GM21515 (cell line): ENCODE measurements around the gene SUMO4.

Experiments
- ATAC-seq: cut with Tn5 transposase; IDR thresholded peaks from one replicate; pipeline ENCODE4 v1.9.1; 2021; ENCODE audit not compliant: unreplicated experiment

Gene SUMO4

DNA sequence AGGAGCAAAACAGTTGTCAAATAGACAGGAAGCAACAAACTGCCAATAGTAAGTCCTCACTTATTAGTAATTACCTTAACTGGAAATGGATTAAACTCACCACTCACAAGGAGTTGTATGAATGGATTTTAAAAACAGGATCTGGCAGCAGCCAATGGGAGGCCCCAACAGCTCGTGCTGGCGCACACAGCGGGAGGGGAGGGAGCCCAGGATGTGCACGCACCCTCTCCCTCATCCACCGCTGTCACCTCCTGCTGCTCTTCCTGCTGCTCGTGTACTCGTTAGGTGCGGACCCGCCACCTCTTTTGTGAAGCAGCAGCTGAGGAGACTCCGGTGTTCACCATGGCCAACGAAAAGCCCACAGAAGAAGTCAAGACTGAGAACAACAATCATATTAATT is at the start of gene SUMO4:
TSS of gene SUMO4 (plus strand) at position 213 of the 400 bp plus-strand sequence. CDS start at position 343, 130 bp downstream.
- ATAC-seq, result no peak

DNA sequence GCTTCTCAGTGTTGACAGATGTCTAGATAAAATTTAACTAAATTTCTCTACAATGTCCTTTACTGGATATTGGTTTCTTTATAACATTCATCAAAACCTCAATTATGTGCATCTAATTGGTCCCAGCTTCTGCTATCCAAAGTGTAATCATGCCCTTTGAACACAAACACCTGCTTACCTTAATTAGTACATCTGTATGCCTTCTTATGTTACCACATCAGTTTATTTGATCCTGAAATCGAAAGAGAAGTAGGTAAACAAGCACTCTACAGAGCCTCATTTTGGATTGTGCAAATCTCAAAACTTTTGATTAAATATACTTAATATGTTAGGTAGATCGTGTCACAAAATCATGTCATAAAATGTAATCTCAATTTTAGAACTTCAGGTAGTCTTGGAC is 46.1 kb upstream of the SUMO4 start:
- ATAC-seq, result no peak

DNA sequence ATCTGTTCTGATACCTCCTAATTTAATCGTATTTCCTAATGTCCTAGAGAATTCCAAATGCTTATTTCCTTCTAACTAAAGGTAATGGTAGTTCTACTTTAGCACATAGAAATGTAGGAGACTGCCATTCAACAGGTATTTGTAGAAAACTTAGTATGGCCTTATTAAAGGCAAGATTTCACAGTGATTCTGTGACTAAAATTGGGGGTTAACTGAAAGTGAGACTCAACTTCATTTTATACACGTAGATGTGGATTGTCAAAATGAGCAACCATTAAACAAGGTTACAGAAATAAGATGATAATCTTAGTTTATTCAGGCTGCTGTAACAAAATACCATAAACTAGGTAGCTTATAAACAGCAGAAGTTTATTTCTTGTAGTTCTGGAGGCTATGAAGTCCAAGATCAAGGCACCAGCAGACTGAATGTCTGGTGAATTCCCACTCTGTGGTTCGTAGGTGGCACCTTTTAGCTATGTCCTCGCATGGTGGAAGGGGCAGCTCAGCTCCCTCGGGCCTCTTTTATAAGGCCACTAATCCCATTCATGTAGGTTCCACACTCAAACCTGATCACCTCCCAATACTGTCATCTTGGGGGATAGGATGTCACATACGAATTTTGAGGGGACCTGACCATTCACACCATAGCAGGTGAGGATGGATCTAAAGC is 43.8 kb upstream of the SUMO4 start:
- ATAC-seq, result no peak

DNA sequence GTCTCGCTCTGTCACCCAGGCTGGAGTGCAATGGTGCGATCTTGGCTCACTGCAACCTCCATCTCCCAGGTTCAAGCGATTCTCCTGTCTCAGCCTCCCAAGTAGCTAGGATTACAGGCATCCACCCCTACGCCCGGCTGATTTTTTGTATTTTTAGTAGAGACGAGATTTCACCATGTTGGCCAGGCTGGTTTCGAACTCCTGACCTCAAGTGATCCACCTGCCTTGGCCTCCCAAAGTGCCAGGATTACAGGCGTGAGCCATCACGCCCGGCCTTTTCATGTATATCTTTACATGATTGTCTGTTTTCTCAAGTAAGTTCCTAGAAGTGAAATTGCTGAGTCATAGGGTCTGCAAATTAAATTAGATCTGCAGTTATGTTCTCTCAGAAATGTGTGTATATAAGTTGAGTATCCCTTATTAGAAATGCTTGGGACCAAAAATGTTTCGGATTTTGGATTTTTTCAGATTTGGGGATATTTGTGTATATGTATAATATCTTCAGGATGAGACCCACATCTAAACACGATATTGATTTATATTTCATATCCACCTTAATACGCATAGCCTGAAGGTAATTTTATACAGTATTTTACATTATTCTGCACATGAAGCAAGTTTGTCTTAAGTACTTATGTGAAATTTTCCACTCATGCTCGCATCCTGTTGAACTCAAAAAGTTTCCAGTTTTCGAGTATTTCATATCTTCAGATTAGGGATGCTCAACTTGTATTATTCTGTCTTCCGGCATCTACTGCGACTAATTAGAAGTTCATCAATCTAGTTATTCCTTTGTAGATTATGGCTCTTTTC is 42.1 kb upstream of the SUMO4 start:
- no peak for ATAC-seq

DNA sequence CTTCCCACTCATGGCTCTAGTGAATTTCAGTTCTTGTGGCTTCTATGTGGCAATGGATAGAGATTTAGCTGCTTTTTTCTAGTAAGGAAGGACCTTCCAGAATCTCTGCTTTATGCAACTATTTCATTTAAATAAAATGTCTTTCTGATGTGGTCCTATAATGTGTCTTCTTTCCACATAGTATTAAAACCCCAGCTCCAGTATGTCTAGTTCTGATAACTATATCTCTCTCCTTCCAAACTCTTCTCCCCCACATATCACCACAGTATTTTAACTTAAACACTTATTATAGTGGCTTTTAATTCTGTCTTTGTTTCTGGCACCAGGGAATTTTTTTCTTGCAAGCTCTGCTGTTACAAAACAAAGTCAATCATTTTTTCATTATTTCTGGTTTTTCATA is 40.6 kb upstream of the SUMO4 start:
- ATAC-seq, result no peak

DNA sequence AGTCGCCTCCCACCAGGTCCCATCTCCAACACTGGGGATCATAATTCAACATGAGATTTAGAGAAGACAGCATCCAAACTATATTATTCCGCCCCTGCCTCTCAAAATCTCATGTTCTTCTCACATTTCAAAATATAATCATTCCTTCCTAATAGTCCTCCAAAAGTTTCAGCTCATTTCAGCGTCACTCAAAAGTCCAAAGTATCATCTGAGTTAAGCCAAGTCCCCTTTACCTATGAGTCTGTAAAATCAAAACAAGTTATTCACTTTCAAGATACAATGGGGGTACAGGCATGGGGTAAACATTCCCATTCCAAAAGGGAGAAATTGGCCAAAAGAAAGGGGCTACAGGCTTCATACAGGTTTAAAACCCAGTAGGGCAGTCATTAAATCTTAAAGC is 39.5 kb upstream of the SUMO4 start:
- no peak for ATAC-seq

DNA sequence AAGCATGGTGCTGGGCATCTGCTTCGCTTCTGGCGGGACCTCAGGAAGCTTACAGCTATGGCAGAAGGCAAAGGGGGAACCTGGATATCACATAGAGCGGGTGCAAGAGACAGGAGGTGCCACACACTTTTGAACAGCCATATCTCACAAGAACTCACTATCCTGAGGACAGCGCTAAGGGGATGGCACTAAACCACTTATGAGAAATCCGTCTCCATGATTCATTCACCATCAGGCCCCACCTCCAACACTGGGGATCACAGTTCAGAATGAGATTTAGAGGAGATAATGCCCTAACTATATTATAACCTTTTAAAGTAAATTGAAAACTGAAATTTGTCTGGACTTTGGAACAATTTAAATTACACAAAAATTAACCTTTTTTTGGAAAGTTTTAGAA is 37.8 kb upstream of the SUMO4 start:
- ATAC-seq, result no peak

DNA sequence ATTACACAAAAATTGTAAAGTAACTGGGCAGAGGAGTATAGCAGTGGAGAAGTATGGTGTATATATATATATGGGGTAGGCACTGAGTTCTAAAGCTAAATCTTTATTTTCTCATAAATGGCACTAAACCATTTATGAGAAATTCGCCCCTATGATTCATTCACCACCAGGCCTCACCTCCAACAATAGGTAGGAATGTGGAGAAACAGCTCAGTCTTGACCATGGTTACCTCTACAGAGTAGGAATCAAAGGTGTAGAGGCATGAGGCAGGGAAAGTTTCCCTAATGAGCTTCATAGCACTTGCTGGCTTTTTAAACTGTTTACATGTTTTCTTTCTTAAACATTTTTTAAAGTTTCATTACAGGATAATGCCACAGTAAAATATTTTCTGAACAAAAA is 36.9 kb upstream of the SUMO4 start:
- no peak for ATAC-seq

DNA sequence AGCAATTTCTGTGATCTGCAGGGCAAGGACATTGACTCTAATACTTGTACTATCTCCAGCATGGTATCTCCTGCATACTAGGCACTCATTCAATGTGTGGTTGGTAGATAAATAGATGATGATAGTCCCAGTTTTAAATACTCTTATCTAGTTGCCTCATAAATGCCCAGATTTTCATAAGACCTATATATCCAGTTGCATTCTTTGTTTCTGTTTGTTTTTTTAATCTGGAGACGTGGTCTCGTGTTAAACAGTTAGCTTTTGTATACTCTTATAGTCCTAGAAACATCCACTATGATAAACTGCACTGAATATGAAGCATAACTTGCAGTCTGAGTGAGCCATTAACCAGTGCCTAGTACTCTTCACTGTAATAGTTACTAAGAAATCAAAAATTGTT is 35.5 kb upstream of the SUMO4 start:
- no peak for ATAC-seq

DNA sequence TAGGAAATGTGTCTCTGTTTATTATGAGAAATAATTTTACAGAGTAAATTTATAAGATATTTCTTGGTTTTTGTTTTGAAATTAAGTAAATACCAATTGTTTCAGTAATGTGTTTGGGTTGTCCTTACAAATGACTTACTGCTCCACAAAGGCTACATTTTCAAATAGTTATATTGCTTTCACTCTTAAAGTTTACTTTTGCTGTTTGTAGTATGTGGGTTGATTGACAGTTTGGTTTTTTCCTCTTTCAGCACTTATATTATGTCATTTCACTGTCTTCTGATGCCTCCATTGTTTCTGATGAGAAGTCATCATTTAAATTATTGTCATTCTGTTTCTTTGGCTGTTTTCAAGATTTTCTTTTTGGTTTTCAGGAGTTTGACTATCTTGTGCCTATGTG is 34.9 kb upstream of the SUMO4 start:
- ATAC-seq, result no peak

DNA sequence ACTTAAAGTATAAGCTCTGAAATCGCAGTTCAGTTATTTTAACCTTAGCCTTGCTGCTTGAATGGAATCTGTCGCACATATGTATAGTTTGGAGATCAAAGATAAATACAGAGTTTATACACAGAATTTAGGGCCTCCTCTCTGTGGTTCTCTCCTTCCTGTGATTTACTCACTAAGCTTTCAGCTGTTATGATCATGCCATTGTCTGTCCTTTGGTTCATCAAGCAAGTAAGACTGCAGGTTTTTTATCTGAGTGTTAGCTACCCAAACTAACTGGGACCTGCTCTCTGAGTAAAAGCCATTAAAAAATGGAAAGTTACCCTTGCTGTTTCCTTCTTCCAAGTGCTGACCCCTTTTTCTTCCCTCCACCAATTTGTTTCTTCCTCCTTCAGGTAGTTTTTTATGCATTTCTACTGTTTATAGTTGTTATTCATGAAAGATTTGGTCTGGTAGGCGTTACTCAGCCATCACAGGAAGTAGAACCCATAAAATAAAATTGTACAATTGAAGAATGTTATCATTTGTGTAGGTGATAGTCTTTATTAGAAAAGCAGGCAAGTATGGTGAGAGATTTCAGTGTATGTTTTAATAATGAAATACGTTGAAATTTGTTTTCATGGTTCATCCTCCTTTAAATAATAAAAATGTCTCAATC is 33.7 kb upstream of the SUMO4 start:
- ATAC-seq, result no peak

DNA sequence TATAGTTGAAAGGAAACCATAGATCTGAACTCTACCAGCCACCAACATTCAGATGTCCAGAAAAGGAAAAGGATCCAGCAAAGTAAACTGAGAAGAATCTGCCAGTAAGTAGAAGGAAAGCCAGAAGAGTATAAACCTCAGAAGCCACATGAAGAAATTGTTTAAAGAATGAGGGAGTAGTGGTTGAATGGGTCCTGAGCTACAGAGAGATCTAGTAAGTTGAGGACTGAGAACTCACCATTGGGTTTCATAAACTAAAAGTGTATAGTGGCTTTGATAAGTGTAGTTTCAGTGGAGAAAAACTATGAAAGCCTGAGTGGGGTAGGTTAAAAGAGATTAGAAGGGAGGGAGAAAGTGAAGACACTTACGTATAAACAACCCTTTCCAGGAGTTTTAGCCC is 32.0 kb upstream of the SUMO4 start:
- ATAC-seq, result no peak

DNA sequence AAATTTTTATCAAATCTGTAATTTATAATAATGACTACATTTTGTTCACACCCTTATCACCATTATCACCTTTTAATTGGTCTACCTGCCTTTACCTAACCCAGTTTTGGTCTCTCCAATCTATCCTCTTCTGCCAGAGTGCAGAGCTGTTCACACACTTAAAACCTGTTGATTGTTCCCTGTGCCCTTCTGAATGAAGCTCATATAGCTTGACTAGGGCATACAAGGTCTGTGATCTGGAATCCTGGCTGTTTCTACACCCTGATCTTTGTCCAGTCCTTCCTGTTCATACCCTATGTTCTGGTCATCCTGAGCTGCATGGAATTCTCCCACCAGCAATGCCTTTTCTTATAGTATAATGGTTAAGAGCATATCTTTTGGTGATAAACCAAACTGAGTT is 28.9 kb upstream of the SUMO4 start:
- no peak for ATAC-seq

DNA sequence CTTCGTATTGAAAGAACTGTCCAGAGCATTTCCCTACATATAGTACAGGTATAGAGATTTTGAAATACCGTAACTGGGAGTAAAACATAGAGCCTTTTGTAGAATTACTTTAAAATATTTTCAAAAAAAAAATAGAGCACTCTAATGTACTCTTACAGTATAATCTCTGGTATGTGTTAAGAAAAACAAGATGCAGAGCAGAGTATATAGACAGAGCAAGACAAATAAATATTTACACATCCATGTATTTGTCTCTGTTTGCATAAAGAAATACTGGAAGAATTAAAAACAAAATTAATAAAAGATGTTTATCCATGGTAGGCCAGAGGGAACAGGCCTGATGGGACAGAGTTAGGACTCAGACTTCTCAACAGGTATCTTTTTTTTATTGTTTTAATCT is 28.0 kb upstream of the SUMO4 start:
- no peak for ATAC-seq

DNA sequence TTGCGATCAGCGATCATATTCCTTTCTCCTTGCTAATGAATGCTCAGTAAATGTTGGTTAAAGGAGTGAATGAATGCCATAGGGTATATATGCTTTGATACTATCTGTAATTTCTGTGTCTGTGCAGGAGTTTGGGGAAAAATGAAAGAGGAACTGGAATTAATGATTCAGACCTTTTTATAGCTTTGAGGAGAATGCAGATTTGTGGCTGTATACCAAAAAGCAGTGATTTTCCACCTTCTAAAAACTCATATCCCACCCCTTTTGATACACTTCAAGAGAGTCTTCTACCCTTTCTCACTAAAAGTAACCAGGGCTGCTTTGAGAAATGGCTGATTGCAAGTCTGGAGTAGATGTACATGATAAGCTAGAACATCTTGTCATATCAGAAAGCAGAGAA is 26.6 kb upstream of the SUMO4 start:
- ATAC-seq, result no peak

DNA sequence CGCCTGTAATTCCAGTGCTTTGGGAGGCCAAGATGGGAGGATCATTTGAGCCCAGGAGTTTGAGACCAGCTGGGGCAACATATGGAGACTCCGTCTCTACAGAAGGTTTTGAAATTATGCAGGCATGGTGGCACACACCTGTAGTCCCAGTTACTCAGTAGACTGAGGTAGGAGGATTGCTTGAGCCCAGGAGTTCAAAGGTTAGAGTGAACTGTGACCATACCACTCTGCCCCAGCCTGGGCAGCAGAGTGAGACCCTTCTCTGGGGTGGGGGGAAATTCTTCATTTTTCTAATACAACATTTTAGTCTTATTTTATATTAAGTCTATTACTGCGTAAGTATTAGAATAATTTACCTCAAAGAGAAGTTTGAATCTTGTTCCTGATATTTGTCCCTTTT is 20.1 kb upstream of the SUMO4 start:
- ATAC-seq, result no peak

DNA sequence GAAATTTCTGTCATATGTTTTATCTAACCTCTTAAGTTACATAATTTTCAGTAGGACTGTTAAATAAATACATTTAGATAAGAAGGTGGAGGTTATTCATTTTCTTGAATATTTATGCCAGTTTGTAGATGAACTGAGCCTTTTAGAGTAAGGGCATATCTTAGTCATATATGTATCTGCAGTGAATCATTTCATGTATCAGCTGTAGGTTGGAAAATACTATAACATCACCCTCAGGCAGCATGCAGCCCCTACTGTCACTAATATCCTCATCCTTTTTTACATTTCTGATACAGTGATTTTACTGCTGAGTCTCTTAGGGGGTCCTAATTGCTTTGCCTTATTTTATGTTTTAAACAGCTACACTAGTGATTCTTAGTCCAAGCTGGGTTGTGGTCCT is 19.5 kb upstream of the SUMO4 start:
- ATAC-seq, result no peak

DNA sequence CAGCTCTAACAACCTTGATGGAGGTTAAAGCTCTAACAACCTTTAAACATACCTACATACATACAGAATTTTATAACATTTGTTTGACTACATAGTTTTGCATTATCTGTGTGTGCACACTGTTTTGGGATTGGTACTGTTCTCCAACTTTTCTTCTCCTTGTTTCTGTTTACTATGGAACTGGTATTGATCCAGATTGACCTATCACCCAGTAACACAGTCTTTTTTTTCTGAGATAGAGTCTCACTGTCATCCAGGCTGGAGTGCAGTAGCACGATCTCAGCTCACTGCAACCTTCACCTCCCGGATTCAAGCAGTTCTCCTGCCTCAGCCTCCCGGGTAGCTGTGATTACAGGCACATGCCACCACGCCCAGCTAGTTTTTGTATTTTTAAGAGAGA is 16.7 kb upstream of the SUMO4 start:
- no peak for ATAC-seq

DNA sequence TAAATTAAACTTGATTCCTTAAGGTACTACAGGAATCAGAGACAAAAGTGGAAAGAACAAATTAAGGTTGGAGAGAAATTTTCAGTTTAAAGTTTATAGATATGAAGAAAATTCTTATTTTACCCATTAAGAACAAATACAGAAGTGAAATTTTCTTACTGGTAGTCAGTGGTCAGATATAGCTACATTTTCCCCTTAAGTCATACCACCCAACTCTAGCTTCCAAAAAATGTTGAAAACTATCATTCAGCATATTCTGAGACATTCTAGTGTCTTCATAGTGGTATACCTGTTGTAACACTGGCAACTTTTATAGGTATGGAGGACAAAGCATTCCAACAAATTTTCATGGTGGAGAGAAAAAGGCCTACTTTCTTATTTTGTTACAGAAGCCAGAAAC is 15.6 kb upstream of the SUMO4 start:
- no peak for ATAC-seq

DNA sequence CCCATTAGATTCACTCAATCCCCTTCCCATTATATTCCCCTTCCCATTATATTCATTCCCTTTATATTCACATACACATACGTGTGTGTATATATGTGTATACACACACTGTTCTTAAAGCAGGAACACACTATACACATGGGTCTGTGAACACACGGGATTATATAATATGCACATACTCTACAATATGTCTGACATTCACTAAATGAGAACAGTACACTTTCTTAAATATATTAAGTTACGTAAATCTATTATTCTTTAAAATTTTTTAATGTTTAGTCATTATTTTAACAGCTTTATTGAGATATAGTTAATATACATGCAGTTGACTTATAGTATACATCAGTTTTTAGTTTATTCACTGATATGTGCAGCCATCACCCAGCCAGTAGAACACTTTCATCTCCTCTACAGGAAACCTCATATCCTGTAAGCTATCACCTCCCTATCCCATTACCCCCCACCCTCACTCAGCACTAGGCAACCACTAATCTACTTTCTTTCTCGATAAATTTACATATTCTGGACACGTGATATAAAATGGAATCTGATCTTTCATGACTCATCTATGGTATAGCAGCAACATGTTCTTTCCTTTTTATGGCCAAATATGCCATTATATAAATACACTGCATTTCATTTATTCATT is 13.9 kb upstream of the SUMO4 start:
- no peak for ATAC-seq

DNA sequence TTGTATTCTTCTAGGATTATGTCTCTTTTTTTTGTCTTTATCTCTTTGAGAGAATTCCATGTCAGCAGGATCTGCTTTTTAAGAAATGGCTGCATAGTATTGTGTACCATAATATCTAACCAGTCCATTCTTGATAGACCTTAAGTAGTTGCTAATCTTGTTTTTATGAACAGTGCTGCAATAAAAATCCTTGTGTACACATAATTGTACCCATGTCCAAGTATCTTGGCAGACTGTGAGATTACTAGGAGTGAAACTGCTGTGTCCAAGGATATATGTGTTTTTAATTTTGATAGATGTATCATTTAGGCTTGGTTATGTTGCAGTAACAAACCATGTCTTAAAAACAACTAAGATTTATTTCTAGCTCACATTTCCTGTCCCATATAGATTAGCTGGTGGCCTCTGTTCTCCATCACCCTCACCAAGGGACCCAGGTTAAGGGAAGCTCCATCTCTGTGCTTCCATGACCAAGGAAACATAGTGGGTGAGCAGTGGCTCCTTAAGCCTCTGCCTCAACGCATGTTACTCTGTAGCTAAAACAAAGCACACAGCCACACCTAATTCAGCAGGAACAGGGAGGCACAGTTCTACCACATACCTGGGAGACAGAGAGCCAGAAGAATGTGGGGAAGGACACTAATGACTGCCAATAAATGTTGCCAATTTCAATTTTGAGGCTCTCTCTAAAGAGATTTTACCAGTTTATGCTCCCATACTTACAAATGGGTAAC is 12.1 kb upstream of the SUMO4 start:
- no peak for ATAC-seq
